ENCODE measurements around the gene SOX21. TPM values are rescaled to one million over a fixed set of nuclear protein-coding genes. Genes with fewer than 3 reads are reported as not detected.
A peak's percentile ranks its signal among the peaks of the same experiment; 100 is the strongest.

The SOX21 gene
- total and polyA plus RNA-seq, 2 of the 8 experiments (the other 6 are each of a cell fraction or from before 2014, with no cell fraction given) = 3.9 TPM

GRCh38 chr13:94711561-94712286 is 621 bp downstream of the SOX21 start (continued):
- TF ChIP-seq TBP (IDR thresholded peaks at IDR 0.05; ENCODE audit: low read depth, low read length) (no peak), KDM5A (IDR thresholded peaks at IDR 0.05; ENCODE audit: low read length) (no peak), POU5F1 (IDR thresholded peaks at IDR 0.05; ENCODE audit: low read depth, low read length) (no peak), KDM4A (IDR thresholded peaks at IDR 0.05; ENCODE audit: low read depth, low read length, severe bottlenecking) (peak; percentile 61), CTCF (IDR thresholded peaks at IDR 0.05; ENCODE audit: control extremely low read depth in 1 of 3, insufficient read depth in 1 of 3, low read depth in 1 of 3, low read length in 3 of 3) (no peak), SIRT6 (IDR thresholded peaks at IDR 0.05; ENCODE audit: low read length) (no peak), FOSL1 (IDR thresholded peaks at IDR 0.05; ENCODE audit: insufficient read depth, low read depth, low read length) (no peak), ZNF274 (IDR thresholded peaks at IDR 0.05; ENCODE audit: borderline replicate concordance, extremely low read depth, low read length) (no peak), HDAC6 (IDR thresholded peaks at IDR 0.05; ENCODE audit: low read depth, low read length) (no peak), SUZ12 (IDR thresholded peaks at IDR 0.05; ENCODE audit: low read length) (peak; percentile 74; the same call in 1 of the 2 replicates), RXRA (IDR thresholded peaks at IDR 0.05; ENCODE audit: insufficient read depth, low read depth, low read length) (no peak)
- TF ChIP-seq, protein P1, sequence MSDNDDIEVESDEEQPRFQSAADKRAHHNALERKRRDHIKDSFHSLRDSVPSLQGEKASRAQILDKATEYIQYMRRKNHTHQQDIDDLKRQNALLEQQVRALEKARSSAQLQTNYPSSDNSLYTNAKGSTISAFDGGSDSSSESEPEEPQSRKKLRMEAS (IDR thresholded peaks at IDR 0.05) = peak; percentile 36; the same call in 1 of the 2 replicates
